Measurements from ENCODE around the gene MAST1.
"Not testable (repeated sequence)": the region's sequence is repeated elsewhere in the genome, so short reads cannot be mapped to it uniquely, and the experiment has no call there.

MAST1 gene

DNA sequence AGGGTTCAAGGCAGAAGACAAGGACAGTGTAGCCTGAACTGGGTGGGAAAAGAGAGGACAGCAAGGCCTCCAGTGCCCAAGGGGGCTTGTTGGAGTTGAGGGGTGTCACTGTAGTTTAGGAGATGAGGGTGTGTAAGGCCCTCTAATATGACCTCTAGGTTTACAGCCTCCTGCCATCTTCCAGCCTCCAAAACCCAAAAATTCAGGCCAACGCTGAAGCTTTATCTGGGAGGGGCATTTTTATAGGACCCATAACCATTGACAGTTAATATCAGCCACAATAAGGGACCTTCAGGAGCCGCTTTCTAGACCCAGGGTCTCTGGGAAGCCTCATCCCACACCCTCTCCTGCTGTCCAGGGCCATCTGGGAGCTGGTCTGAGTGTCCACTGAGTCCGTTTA, 45.9 kb downstream of the MAST1 start:
- Histone ChIP-seq H3K9me3 (replicated peaks in 1 of 11) (peaks cover 17 to 36% (median 23%) of the 10 kb centered on the region in 11 experiments), H3K9ac (peak overlapping the region in 2 of 11 experiments; percentile 3 to 47; a peak in 3 of 22 replicates), H4K20me1 (peaks cover 0 to 17% (median 0%) of the 10 kb centered on the region in 11 experiments; a peak in 5 of 22 replicates), H3K4me2 (peak overlapping the region in 5 of 11 experiments; percentile 30 to 98 (median 85); a peak in 8 of 22 replicates), H3K4me1 (peaks cover 17 to 60% (median 30%) of the 10 kb centered on the region in 10 experiments), H3K36me3 (peaks cover 0 to 9% (median 0%) of the 10 kb centered on the region in 11 experiments; a peak in 2 of 22 replicates), H3K4me3 (peak overlapping the region in 2 of 10 experiments; percentile 6 to 11; a peak in 1 of 20 replicates), H3K27ac (peak overlapping the region in 5 of 11 experiments; percentile 27 to 92 (median 89); a peak in 10 of 22 replicates), H3K27me3 (peaks cover 30 to 47% (median 43%) of the 10 kb centered on the region in 11 experiments)
- no peak for TF ChIP-seq Cebpa-rat (IDR thresholded peaks at IDR 0.05)

DNA sequence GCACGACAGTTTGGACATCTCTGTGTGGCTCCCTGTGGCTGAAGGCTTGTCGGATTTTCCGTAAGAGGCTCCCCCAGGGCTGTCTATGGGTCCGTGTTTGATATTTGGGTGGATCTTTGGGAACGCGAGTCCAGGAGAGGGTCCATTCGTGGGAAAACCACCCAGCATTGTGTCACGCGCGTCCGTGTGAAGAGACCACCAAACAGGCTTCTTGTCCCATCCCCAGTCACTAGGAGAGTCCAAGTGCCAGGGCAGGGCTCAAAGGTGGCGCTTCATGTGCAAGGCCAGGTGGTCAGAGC, 46.3 kb downstream of the MAST1 start:
- Histone ChIP-seq H3K36me3 (peaks cover 0 to 5% (median 0%) of the 10 kb centered on the region in 11 experiments; a peak in 2 of 22 replicates), H3K4me3 (peak overlapping the region in 2 of 10 experiments; percentile 6 to 11; a peak in 1 of 20 replicates), H3K9ac (no peak overlapping the region), H3K4me1 (peaks cover 21 to 60% (median 32%) of the 10 kb centered on the region in 10 experiments), H3K27me3 (peaks cover 30 to 47% (median 43%) of the 10 kb centered on the region in 11 experiments), H4K20me1 (peaks cover 0 to 13% (median 0%) of the 10 kb centered on the region in 11 experiments; a peak in 5 of 22 replicates), H3K27ac (peak overlapping the region in 3 of 11 experiments; percentile 84 to 91 (median 89); a peak in 6 of 22 replicates), H3K4me2 (peak overlapping the region in 3 of 11 experiments; percentile 85 to 98 (median 88); a peak in 6 of 22 replicates), H3K9me3 (replicated peaks in 1 of 11) (peaks cover 17 to 36% (median 23%) of the 10 kb centered on the region in 11 experiments)
- TF ChIP-seq Cebpa-rat (IDR thresholded peaks at IDR 0.05), result no peak

DNA sequence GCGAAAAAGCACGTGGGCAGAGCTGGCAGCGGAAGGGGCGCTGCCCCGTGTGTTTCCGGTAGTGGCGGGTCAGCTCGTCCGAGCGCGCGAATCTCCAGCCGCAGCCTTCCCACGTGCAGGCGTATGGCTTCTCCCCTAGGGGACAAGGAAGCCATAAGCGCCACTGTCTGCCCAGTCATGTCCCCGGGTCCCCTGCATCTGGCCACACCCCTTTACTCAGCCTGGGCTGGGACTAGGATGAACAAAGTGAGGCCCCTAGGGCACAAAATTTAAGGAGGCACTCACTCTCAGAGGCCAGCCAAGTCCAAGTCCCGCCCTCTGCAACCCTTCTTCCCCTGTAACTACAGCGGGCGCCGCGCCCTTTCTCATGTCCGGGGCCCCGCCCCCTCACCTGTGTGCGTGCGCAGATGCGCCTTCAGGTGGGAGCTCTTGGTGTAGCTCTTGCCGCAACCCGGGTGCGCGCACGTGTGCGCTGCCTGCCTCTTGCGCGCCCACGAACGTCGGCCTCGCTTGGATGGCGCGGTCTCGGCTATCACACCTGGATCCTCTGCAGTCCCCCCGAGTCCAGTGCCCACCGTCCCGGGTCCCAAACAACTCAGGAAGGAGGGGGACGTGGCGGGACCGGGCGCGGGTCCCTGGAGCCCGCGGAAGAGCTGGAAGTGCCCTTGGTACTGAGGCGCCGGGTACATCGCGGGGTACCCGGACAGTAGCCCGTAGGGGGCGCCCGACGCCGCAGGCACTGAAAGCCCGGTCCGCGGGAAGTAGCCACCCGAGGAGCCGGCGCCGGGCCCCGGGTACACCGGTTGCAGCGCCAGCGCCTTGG, 46.8 kb downstream of the MAST1 start:
- Histone ChIP-seq H3K27me3 (peaks cover 30 to 47% (median 43%) of the 10 kb centered on the region in 11 experiments), H4K20me1 (peaks cover 0 to 8% (median 0%) of the 10 kb centered on the region in 11 experiments; a peak in 3 of 22 replicates), H3K27ac (peak overlapping the region in 3 of 11 experiments; percentile 84 to 91 (median 89); a peak in 2 of 22 replicates), H3K4me3 (no peak overlapping the region; a peak in 2 of 20 replicates), H3K9me3 (replicated peaks in 1 of 11) (peaks cover 17 to 36% (median 23%) of the 10 kb centered on the region in 11 experiments), H3K9ac (no peak overlapping the region), H3K4me2 (peak overlapping the region in 4 of 11 experiments; percentile 1 to 98 (median 86); a peak in 6 of 22 replicates), H3K4me1 (peaks cover 25 to 60% (median 36%) of the 10 kb centered on the region in 10 experiments), H3K36me3 (no peaks in the 10 kb centered on the region)
- no peak for TF ChIP-seq Cebpa-rat (IDR thresholded peaks at IDR 0.05)

DNA sequence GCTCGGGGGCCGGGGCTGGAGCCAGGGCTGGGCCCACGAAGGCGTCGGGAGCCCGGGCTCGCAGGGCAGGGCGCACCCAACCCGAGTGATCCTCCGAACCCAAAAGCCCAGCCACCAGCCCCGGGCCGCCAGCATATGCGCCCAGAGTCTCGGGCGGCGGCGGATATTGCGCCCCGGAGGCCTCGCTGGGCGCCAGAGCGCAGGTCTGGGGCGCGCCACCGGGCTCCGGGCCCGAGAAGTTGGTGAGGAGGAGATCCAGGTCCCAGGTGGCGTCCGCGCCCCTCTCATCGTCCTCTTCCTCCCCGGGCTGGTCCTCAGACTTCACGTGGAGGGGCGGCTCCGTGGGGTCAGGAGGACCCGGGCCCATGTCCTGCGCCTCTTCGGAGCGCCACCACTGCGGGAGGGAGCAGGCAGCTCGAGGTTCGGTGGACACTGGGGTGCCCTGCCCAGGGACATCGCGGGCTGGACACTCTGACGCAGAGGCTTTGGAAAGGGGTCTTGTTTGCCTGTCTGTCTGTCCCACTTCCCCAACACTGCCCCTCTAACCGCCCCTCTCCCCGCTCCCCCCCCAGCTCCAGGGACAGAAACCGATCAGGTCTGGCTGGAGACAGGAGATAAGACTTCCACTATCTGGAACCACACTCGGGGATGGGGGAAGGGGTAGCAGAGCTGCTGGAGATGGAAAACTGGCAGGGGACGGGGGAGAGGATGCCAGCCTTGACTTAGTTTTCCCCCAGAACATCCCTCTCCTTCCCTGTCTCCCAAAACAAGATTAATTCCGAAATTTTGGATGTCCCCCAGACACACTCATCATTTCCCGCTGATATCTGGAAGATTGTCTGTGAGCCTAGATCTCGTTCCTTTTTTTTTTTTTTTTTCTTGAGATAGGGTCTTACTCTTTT, 47.7 kb downstream of the MAST1 start:
- no peak for TF ChIP-seq Cebpa-rat (IDR thresholded peaks at IDR 0.05)
- peaks cover 17 to 36% (median 23%) of the 10 kb centered on the region in 11 experiments for H3K9me3 ChIP-seq (replicated peaks in 1 of 11)
- peaks cover 30 to 47% (median 43%) of the 10 kb centered on the region in 11 experiments for H3K27me3 ChIP-seq
- no peak overlapping the region for H3K9ac ChIP-seq
- no peaks in the 10 kb centered on the region; a peak in 1 of 22 replicates for H4K20me1 ChIP-seq
- peaks cover 19 to 62% (median 31%) of the 10 kb centered on the region in 10 experiments for H3K4me1 ChIP-seq
- no peak overlapping the region for H3K27ac ChIP-seq
- peak overlapping the region in 3 of 11 experiments; percentile 1 to 98 (median 88); a peak in 4 of 22 replicates for H3K4me2 ChIP-seq
- no peaks in the 10 kb centered on the region for H3K36me3 ChIP-seq
- no peak overlapping the region; a peak in 2 of 20 replicates for H3K4me3 ChIP-seq

DNA sequence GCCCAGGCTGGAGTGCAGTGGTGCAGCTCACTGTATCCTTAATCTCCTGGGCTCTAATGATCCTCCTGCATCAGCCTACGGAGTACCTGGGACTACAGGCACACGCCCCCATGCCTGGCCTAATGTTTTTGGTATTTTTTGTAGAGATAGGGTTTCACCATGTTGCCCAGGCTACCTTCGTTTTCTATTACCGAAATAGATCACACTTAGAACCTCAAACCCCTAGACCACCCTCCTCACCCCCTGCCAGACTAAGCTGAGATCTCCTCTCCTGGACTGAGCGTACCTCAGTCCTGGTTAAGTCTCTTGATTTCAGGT, 48.3 kb downstream of the MAST1 start:
- H3K4me1 ChIP-seq, result peaks cover 17 to 64% (median 30%) of the 10 kb centered on the region in 10 experiments
- H3K4me3 ChIP-seq, result no peak overlapping the region
- TF ChIP-seq Cebpa-rat (IDR thresholded peaks at IDR 0.05), result no peak
- no peak overlapping the region for H3K27ac ChIP-seq
- H3K27me3 ChIP-seq, result peaks cover 30 to 47% (median 43%) of the 10 kb centered on the region in 11 experiments
- peaks cover 17 to 36% (median 23%) of the 10 kb centered on the region in 11 experiments for H3K9me3 ChIP-seq (replicated peaks in 1 of 11)
- H4K20me1 ChIP-seq, result peaks cover 0 to 6% (median 3%) of the 10 kb centered on the region in 11 experiments; a peak in 11 of 22 replicates
- H3K9ac ChIP-seq, result no peak overlapping the region
- no peaks in the 10 kb centered on the region for H3K36me3 ChIP-seq
- H3K4me2 ChIP-seq, result no peak overlapping the region

DNA sequence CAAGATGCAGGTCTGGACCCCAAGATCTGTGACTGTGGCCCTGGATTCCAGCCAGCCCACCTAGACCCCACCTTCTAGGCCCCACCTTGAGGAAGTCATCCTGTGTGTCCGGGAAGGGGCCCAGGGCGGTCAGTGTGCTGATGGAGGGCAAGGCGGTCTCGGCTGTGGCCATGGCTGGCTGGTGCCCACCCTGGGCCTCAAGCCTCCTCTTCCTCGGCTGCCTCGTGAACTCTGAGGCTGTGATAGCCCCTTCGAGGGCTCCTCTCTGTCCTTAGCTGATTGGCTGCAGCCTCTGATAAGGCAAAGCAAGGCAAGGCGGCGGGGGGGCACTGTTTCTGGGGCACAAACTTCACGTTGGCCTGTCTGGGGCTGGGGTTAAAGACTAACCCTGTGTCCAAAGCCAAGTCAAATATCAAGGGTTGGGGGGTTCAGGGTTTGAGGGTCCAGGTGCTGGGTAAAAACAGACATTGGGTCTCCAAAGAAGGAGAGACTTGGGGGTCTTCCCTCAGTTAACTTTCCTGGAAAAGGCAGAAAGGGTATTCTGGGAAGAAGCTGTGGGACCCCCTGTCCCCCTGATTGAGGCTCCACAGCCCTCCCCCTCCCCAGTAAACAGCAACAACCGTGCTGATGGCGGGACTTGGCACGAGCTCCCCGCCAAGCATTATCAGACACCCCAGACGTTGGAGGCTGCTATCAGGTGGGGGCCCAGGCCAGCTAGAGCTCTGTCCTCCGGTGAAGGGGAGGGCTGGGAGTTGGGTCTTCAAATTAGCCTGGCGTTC, 48.8 kb downstream of the MAST1 start, which contains the start of gene KLF1:
Gene KLF1 (minus strand): TSS at position 233 of the 779 bp plus-strand sequence. CDS start 61 bp downstream, at position 172.
- H3K27me3 ChIP-seq, result peaks cover 30 to 47% (median 43%) of the 10 kb centered on the region in 11 experiments
- H3K27ac ChIP-seq, result no peak within 1 kb of the TSS
- no peak for TF ChIP-seq Cebpa-rat (IDR thresholded peaks at IDR 0.05)
- peak within 1 kb of the TSS in 1 of 11 experiments; percentile 88; a peak in 2 of 22 replicates for H3K4me2 ChIP-seq
- peaks cover 17 to 36% (median 23%) of the 10 kb centered on the region in 11 experiments for H3K9me3 ChIP-seq (replicated peaks in 1 of 11)
- H3K36me3 ChIP-seq, result 0 out of 22 replicates have a peak, but pooled peaks cover 0 to 4% (median 0%) of the 10 kb centered on the region in 11 experiments
- peaks cover 0 to 11% (median 7%) of the 10 kb centered on the region in 11 experiments; a peak in 11 of 22 replicates for H4K20me1 ChIP-seq
- peaks cover 17 to 64% (median 30%) of the 10 kb centered on the region in 10 experiments for H3K4me1 ChIP-seq
- no peak within 1 kb of the TSS; a peak in 1 of 20 replicates for H3K4me3 ChIP-seq
- H3K9ac ChIP-seq, result no peak within 1 kb of the TSS

DNA sequence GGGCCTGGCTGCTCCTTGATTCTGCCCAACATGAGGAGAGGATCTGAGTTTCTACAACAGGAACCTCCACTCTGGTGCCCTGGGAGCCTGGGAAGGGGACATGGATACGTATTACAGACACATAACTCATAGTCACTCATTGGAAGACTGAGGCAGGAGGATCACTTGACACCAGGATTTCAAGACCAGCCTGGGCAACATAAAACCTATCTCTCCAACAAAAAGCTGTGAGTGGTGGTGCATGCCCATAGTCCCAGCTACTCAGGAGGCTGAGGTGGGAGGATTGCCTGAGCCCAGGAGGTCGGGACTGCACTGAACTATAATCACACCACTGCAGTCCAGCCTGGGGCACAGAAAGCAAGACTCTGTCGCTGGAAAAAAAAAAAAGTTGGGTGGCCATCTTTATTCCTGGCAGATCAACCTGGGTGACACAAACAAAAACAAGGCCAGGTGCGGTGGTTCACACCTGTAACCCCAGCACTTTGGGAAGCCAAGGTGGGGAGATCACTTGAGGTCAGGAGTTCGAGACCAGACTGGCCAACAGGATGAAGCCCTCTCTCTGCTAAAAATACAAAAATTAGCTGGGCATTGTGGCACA, 49.8 kb downstream of the MAST1 start:
- peaks cover 0 to 12% (median 7%) of the 10 kb centered on the region in 11 experiments; a peak in 11 of 22 replicates for H4K20me1 ChIP-seq
- no peak overlapping the region for H3K27ac ChIP-seq
- H3K4me2 ChIP-seq, result no peak overlapping the region
- no peak overlapping the region for H3K4me3 ChIP-seq
- H3K27me3 ChIP-seq, result peaks cover 30 to 47% (median 43%) of the 10 kb centered on the region in 11 experiments
- peaks cover 17 to 28% (median 23%) of the 10 kb centered on the region in 11 experiments for H3K9me3 ChIP-seq (replicated peaks in 1 of 11)
- no peak for TF ChIP-seq Cebpa-rat (IDR thresholded peaks at IDR 0.05)
- H3K9ac ChIP-seq, result no peak overlapping the region
- peaks cover 1 to 13% (median 4%) of the 10 kb centered on the region in 11 experiments; a peak in 18 of 22 replicates for H3K36me3 ChIP-seq
- H3K4me1 ChIP-seq, result peaks cover 19 to 59% (median 32%) of the 10 kb centered on the region in 10 experiments

DNA sequence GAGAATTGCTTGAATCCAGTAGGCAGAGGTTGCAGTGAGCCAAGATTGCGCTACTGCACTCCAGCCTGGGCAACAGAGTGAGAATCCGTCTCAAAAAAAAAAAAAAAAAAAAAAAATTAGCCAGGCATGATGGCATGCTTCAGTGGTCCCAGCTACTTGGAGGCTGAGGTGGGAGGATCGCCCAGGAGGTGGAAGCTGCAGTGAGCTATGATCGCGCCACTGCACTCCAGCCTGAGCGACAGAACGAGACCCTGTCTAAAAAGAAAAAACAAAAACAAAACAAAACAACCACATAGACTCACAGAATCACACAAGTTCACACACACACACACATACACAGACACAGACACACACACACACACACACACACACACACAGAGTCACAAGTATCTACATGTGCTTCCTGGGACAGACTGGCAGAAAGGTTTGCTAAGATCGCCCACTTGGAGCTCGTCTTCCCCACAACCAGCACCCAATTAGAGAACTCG, 52.0 kb downstream of the MAST1 start:
- not testable (repeated sequence) for H3K9me3 ChIP-seq (replicated peaks in 1 of 11)
- Histone ChIP-seq H3K36me3 (peaks cover 22 to 36% (median 26%) of the 10 kb centered on the region in 11 experiments), H3K27me3 (peaks cover 21 to 28% (median 24%) of the 10 kb centered on the region in 11 experiments), H3K4me1 (peaks cover 19 to 37% (median 25%) of the 10 kb centered on the region in 10 experiments), H3K4me3 (peak overlapping the region; percentile 38 to 99 (median 94); a peak in 19 of 20 replicates), H4K20me1 (peaks cover 0 to 12% (median 7%) of the 10 kb centered on the region in 11 experiments; a peak in 11 of 22 replicates), H3K4me2 (peak overlapping the region; percentile 62 to 88 (median 79)), H3K27ac (peak overlapping the region in 10 of 11 experiments; percentile 31 to 79 (median 64); a peak in 18 of 22 replicates), H3K9ac (peak overlapping the region; percentile 49 to 90 (median 67); a peak in 21 of 22 replicates)

Data from BLaER1 treated with 17β-estradiol and CSF1 and Interleukin-3, amounts not matched to agents 10 nM and 100 nM (cell line).